ENCODE results near the gene DUSP22. TPM values are rescaled to one million over a fixed set of nuclear protein-coding genes. Genes with fewer than 3 reads are reported as not detected.

DUSP22 gene
- total and polyA plus RNA-seq, 8 donors: 15.6 to 338 (median 34.8) TPM

DNA sequence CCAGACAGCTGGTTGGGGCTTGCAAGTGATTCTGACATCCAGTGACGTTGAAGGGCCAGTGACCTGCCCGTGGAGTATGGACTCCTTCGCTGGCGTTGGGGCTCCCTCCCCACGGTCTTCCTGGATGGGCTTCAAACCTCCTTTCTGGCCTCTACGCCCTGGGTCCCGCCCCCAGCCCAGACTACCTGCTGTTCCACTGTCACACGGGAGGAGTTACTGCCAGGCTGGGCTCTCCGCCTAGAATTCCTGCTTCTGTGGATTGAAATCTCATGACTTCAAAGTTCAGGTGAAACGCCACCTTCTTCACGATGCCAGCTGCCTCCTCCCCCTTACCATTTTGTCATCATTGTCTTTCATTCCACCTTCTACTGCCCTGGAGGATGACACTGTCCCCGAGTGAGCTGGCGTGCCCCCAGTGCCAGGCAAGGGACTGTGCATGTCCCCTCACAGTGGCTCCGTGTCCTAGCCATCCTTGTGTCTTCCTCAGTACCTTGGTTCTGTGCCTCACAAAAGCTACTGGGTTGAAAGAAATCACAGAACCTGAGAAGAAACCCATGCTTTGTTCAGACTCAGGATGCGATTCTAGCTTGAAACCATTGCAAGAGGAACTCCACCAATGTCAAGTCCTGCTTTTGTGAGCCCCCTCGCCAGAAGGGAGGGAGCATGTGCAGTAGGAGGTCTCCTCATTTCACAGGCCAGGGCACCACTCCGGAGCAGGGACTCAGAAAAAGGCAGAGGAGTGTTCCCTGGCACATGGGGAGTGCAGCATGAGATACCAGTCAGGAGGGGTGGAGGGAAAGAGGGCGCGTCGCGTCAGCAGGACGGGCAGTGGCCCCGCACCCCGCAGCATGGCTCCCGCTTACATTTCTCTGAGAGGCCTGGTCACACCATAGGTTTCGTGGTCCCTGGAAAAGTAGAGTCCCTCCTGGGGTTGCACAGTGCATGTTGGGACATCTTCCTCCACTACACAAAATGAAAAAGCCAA, 88.2 kb downstream of the DUSP22 start:
- DNase-seq: no peak
- Histone ChIP-seq H3K36me3 (no peaks in the 10 kb centered on the region), H3K27ac (no peak overlapping the region), H3K4me3 (no peak overlapping the region), H3K9me3 (peaks cover 0 to 7% (median 2%) of the 10 kb centered on the region in 4 donors), H3K27me3 (peaks cover 0 to 78% (median 5%) of the 10 kb centered on the region in 3 donors), H3K4me1 (no peaks in the 10 kb centered on the region)
- WGBS, 5 donors: 80 to 86% (median 85%) methylated on average over 26 of the region's 26 CpGs
- TF ChIP-seq EP300 (IDR thresholded peaks at IDR 0.05) (no peak), CTCF (IDR thresholded peaks at IDR 0.05) (no peak), POLR2A (IDR thresholded peaks at IDR 0.05) (no peak)
- intact Hi-C loops (cut with DNase I; ENCODE audit: low total_unique reads): no loop called here

DNA sequence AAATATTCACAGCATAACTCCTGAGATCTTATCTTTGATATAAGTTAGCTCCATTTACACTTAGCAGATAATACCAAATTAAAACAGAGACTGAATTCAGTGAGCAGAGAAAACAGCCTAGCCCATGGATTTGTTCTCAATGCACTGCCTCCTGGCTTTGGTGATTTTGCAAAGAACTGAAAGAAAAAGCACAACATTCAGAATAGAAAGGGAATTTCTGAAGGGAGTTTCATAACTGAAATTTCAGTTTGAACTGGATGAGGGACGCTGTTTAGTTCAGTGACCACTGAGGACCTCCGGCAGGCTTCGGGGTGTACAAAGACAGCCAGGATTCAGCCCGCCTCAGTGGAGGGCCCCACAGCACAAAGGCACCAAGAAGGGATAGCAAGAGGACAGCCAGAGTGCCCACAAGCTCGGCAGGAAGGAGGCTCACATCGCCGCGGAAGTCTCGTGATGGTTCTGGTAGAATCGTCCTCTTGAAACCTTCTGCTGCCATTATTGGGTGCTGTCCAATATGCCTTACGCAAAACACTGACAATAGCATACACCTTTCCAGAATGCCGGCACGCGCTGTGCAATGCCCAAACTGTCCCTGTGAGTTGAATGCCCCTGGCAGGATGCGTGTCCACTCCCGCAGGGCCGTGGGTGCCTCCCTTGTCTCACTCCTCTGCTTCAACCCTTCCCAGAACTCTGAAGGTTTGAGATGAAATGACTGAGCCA, 89.6 kb downstream of the DUSP22 start:
- intact Hi-C loops (cut with DNase I; ENCODE audit: low total_unique reads): no loop called here
- Histone ChIP-seq H3K9me3 (peaks cover 0 to 5% (median 2%) of the 10 kb centered on the region in 4 donors), H3K4me1 (no peaks in the 10 kb centered on the region), H3K36me3 (no peaks in the 10 kb centered on the region), H3K4me3 (no peak overlapping the region), H3K27ac (no peak overlapping the region), H3K27me3 (peaks cover 0 to 88% (median 5%) of the 10 kb centered on the region in 3 donors)
- no peak for DNase-seq
- no peak for TF ChIP-seq POLR2AphosphoS5 (IDR thresholded peaks at IDR 0.05)
- TF ChIP-seq CTCF (IDR thresholded peaks at IDR 0.05): no peak
- no peak for TF ChIP-seq POLR2A (IDR thresholded peaks at IDR 0.05)
- no peak for TF ChIP-seq EP300 (IDR thresholded peaks at IDR 0.05)
- WGBS, 5 donors: 85 to 91% (median 88%) methylated on average over 17 of the region's 17 CpGs

- Histone ChIP-seq H3K4me1 (no peaks in the 10 kb centered on the region), H3K27ac (no peak overlapping the region), H3K9me3 (peaks cover 0 to 4% (median 0%) of the 10 kb centered on the region in 4 donors), H3K4me3 (no peak overlapping the region), H3K36me3 (no peaks in the 10 kb centered on the region), H3K27me3 (peaks cover 0 to 80% (median 6%) of the 10 kb centered on the region in 3 donors)
- no peak for DNase-seq
- WGBS, 5 donors: 74 to 82% (median 80%) methylated on average over 22 of the region's 22 CpGs
- no peak for TF ChIP-seq POLR2AphosphoS5 (IDR thresholded peaks at IDR 0.05)
- TF ChIP-seq CTCF (IDR thresholded peaks at IDR 0.05): no peak
- no peak for TF ChIP-seq EP300 (IDR thresholded peaks at IDR 0.05)
- no peak for TF ChIP-seq POLR2A (IDR thresholded peaks at IDR 0.05)
- intact Hi-C loops (cut with DNase I; ENCODE audit: low total_unique reads): no loop called here
Observed at GRCh38 chr6:382883-383810, 90.9 kb downstream of the DUSP22 start.

All from stomach (tissue), 9 donors.